Measurements from ENCODE around the gene MAGI1. TPM values are rescaled to one million over a fixed set of nuclear protein-coding genes. Genes with fewer than 3 reads are reported as not detected.
"Not testable (repeated sequence)": the region's sequence is repeated elsewhere in the genome, so short reads cannot be mapped to it uniquely, and the experiment has no call there.

Gene MAGI1
- total RNA-seq, 1 donor from 2014 or later, result 10.8 TPM

DNA sequence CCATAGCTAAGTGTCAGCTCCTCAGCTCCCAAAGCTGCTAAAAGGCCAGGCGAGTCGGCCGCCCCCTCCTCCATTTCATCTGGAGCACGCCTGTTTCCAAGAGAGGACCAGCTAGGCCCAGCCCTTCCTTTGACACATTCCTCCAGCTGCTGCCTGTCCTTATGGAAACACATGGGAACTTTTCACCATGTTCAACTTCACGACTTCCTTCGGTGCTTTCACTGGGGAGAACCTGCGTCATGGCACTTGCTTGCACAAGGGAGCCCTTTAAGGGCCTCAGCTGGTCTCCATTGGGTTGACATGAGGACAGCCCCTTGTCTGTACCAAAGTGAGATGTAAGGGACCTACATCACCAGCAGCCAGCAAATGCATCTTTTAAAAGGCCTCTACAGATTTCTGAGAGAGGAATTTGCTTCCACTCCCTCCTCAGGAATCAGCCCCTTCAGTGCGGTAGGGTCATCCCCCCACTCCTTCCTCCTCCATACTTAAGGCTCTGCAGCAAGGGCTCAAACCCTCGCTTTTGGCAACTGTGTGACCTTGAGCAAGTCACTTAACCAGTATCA is 2.1 kb downstream of the MAGI1 start:
- Mint-ChIP-seq H3K27ac (no peak overlapping the region), H3K27me3 (ENCODE audit: low read depth) (peaks cover 49% of the 10 kb centered on the region), H3K4me3 (ENCODE audit: low read depth) (peak overlapping the region; percentile 92), H3K36me3 (ENCODE audit: low read depth) (no peaks in the 10 kb centered on the region), H3K4me1 (ENCODE audit: low read depth) (peaks cover 20% of the 10 kb centered on the region), H3K9me3 (no peaks in the 10 kb centered on the region)
- DNase-seq (ENCODE audit: low spot score), result no peak
- intact Hi-C loops (cut with micrococcal nuclease), result loop anchor here (5.0 kb wide), 2 partner anchors 134 to 446 kb away; no protein-coding TSS in a partner anchor

- peak overlapping the region; percentile 3 for H3K4me3 Mint-ChIP-seq (ENCODE audit: low read depth)
- H3K36me3 Mint-ChIP-seq (ENCODE audit: low read depth), result no peaks in the 10 kb centered on the region
- H3K27ac Mint-ChIP-seq, result no peak overlapping the region
- peaks cover 43% of the 10 kb centered on the region for H3K27me3 Mint-ChIP-seq (ENCODE audit: low read depth)
- intact Hi-C loops (cut with micrococcal nuclease), result loop anchor here (5.0 kb wide), 2 partner anchors 134 to 446 kb away; no protein-coding TSS in a partner anchor
- no peak for DNase-seq (ENCODE audit: low spot score)
- peaks cover 20% of the 10 kb centered on the region for H3K4me1 Mint-ChIP-seq (ENCODE audit: low read depth)
- no peaks in the 10 kb centered on the region for H3K9me3 Mint-ChIP-seq
These were observed 2.8 kb downstream of the MAGI1 start for GRCh38 chr3:66035763-66036477.

DNA sequence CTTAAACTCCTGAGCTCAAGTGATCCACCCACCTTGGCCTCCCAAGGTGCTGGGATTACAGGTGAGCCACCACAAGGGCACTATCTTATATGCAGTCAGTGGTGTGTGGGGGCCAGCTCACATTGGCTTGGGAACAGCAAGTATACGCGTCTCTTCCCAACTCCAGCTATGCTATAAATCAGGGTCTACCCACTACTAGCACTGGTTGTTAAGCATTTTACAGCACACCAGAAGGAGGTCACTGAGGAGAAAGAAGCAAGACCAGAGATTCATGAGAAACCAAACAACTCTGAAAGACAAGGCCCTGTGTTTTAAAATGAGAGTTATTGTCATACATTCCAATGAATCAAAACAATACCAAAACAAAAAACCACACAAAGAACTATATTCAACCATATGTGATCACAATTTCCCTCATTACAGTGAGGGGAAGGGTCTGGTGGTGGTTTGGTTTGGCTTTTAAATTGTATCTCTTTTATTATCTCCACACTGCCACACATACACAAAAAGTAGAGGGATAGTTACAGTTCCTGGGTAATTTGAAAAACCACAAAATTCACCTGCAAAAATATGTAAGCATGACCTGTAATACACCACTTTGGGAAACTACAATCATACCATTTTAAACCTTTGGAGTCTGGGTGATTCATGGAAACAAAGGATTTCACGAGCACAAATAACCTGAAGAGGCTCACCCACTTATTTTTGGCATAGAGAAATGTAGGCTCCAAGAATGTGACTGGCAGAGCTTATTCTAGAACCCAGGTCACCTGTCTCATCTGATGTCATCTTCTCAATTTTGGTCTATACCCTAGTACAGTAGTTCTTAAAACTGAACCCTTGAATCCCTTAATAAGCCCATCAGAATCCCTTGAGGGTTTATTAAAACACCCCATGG is 5.2 kb downstream of the MAGI1 start:
- H3K36me3 Mint-ChIP-seq (ENCODE audit: low read depth), result no peaks in the 10 kb centered on the region
- peaks cover 15% of the 10 kb centered on the region for H3K4me1 Mint-ChIP-seq (ENCODE audit: low read depth)
- peaks cover 24% of the 10 kb centered on the region for H3K27me3 Mint-ChIP-seq (ENCODE audit: low read depth)
- H3K27ac Mint-ChIP-seq, result peak overlapping the region; percentile 80
- no peak for DNase-seq (ENCODE audit: low spot score)
- intact Hi-C loops (cut with micrococcal nuclease), result loop anchor here (1.0 to 5.0 kb wide), 4 partner anchors 40 to 434 kb away; partner anchors contain the start of gene SLC25A26
- no peaks in the 10 kb centered on the region for H3K9me3 Mint-ChIP-seq
- H3K4me3 Mint-ChIP-seq (ENCODE audit: low read depth), result no peak overlapping the region

GRCh38 chr3:66031102-66031698 is 7.5 kb downstream of the MAGI1 start:
- DNase-seq (ENCODE audit: low spot score), result no peak
- Mint-ChIP-seq H3K4me1 (ENCODE audit: low read depth) (peaks cover 9% of the 10 kb centered on the region), H3K27ac (no peak overlapping the region), H3K36me3 (ENCODE audit: low read depth) (no peaks in the 10 kb centered on the region), H3K27me3 (ENCODE audit: low read depth) (peaks cover 9% of the 10 kb centered on the region), H3K9me3 (no peaks in the 10 kb centered on the region), H3K4me3 (ENCODE audit: low read depth) (no peak overlapping the region)
- intact Hi-C loops (cut with micrococcal nuclease), result loop anchor here (5.0 kb wide), 2 partner anchors 191 to 436 kb away; partner anchors contain the start of gene SLC25A26

- peaks cover 1% of the 10 kb centered on the region for H3K27me3 Mint-ChIP-seq (ENCODE audit: low read depth)
- H3K4me3 Mint-ChIP-seq (ENCODE audit: low read depth), result no peak overlapping the region
- no peaks in the 10 kb centered on the region for H3K36me3 Mint-ChIP-seq (ENCODE audit: low read depth)
- intact Hi-C loops (cut with micrococcal nuclease), result no loop called here
- no peak overlapping the region for H3K27ac Mint-ChIP-seq
- H3K4me1 Mint-ChIP-seq (ENCODE audit: low read depth), result peaks cover 9% of the 10 kb centered on the region
- no peak for DNase-seq (ENCODE audit: low spot score)
- no peaks in the 10 kb centered on the region for H3K9me3 Mint-ChIP-seq
These were observed 9.3 kb downstream of the MAGI1 start for GRCh38 chr3:66029443-66029842.

GRCh38 chr3:66029014-66029413 is 9.7 kb downstream of the MAGI1 start:
- intact Hi-C loops (cut with micrococcal nuclease), result no loop called here
- peaks cover 1% of the 10 kb centered on the region for H3K27me3 Mint-ChIP-seq (ENCODE audit: low read depth)
- H3K4me3 Mint-ChIP-seq (ENCODE audit: low read depth), result no peak overlapping the region
- no peak overlapping the region for H3K27ac Mint-ChIP-seq
- peaks cover 9% of the 10 kb centered on the region for H3K4me1 Mint-ChIP-seq (ENCODE audit: low read depth)
- no peaks in the 10 kb centered on the region for H3K9me3 Mint-ChIP-seq
- H3K36me3 Mint-ChIP-seq (ENCODE audit: low read depth), result no peaks in the 10 kb centered on the region
- no peak for DNase-seq (ENCODE audit: low spot score)

GRCh38 chr3:66028457-66028856 is 10.3 kb downstream of the MAGI1 start:
- Mint-ChIP-seq H3K4me3 (ENCODE audit: low read depth) (no peak overlapping the region), H3K27me3 (ENCODE audit: low read depth) (peaks cover 6% of the 10 kb centered on the region), H3K4me1 (ENCODE audit: low read depth) (peaks cover 5% of the 10 kb centered on the region), H3K36me3 (ENCODE audit: low read depth) (no peaks in the 10 kb centered on the region), H3K9me3 (no peaks in the 10 kb centered on the region), H3K27ac (no peak overlapping the region)
- DNase-seq (ENCODE audit: low spot score), result no peak
- intact Hi-C loops (cut with micrococcal nuclease), result no loop called here

GRCh38 chr3:66027099-66027498 is 11.6 kb downstream of the MAGI1 start:
- H3K9me3 Mint-ChIP-seq; H3K4me1 Mint-ChIP-seq (ENCODE audit: low read depth); DNase-seq (ENCODE audit: low spot score); intact Hi-C loops (cut with micrococcal nuclease); H3K4me3 Mint-ChIP-seq (ENCODE audit: low read depth); H3K27ac Mint-ChIP-seq; H3K27me3 Mint-ChIP-seq (ENCODE audit: low read depth); H3K36me3 Mint-ChIP-seq (ENCODE audit: low read depth): not testable (repeated sequence)

DNA sequence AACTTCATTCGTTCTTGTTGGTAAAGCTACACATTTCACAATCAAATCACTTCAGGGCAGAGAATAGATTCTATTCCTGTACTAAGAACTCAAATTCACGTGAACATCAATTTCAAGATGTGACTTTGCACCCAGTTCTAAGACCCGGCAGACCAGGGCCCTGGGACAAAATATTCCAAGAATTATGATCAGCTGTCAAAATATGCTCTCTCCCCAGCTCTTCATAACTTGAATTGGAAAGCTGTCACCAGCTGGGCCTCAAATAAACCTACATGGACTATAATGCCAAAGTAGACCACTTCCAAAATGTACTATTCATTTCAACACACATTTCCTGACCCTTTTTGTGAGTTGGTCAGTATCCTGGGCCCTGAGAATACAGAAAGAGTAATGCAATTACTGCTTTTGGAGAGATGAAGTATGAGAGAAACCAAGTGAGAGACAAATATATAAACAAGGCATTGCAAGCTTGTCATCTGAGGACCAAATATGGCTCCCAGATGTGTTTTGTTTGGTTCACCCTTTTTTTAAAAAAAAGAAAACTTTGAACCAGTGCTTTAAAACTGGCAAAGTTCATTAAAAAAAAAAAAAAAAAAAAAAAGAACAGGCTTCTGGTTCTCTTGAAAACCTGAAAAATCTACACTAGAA is 14.9 kb downstream of the MAGI1 start:
- Mint-ChIP-seq H3K27me3 (ENCODE audit: low read depth) (peaks cover 11% of the 10 kb centered on the region), H3K4me3 (ENCODE audit: low read depth) (no peak overlapping the region), H3K27ac (no peak overlapping the region), H3K4me1 (ENCODE audit: low read depth) (no peaks in the 10 kb centered on the region), H3K9me3 (no peaks in the 10 kb centered on the region), H3K36me3 (ENCODE audit: low read depth) (no peaks in the 10 kb centered on the region)
- intact Hi-C loops (cut with micrococcal nuclease), result no loop called here
- DNase-seq (ENCODE audit: low spot score), result no peak

- intact Hi-C loops (cut with micrococcal nuclease), result no loop called here
- no peak for DNase-seq (ENCODE audit: low spot score)
These were observed 15.5 kb downstream of the MAGI1 start for GRCh38 chr3:66023229-66023628.

DNA sequence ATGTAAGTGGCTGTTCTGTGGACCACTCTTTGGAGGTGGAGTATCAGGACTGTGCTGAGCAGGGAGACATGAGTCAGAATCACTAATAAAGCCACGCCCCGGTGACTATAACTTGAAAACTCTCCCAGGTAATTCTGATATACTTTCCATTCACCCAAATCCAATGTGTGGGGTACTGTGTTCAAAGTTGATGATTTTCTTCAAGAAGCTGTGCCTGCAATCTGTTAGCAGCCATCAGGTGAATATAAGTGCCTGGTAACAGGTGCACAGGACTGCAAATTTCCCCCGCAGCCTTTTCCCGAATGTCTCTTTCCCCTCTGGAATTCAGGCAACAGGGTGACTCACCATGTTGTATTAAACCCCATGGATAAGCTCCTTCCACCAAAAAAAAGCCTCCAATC is 17.0 kb downstream of the MAGI1 start:
- Mint-ChIP-seq H3K27me3 (ENCODE audit: low read depth) (peaks cover 11% of the 10 kb centered on the region), H3K36me3 (ENCODE audit: low read depth) (no peaks in the 10 kb centered on the region), H3K4me1 (ENCODE audit: low read depth) (no peaks in the 10 kb centered on the region), H3K27ac (no peak overlapping the region), H3K4me3 (ENCODE audit: low read depth) (no peak overlapping the region), H3K9me3 (no peaks in the 10 kb centered on the region)
- no peak for DNase-seq (ENCODE audit: low spot score)
- intact Hi-C loops (cut with micrococcal nuclease), result no loop called here

More at GRCh38 chr3:66023229-66023628, 15.5 kb downstream of the MAGI1 start:
- no peaks in the 10 kb centered on the region for H3K4me1 Mint-ChIP-seq (ENCODE audit: low read depth)
- H3K36me3 Mint-ChIP-seq (ENCODE audit: low read depth), result no peaks in the 10 kb centered on the region
- no peaks in the 10 kb centered on the region for H3K9me3 Mint-ChIP-seq
- H3K27me3 Mint-ChIP-seq (ENCODE audit: low read depth), result peaks cover 11% of the 10 kb centered on the region
- H3K27ac Mint-ChIP-seq, result no peak overlapping the region
- no peak overlapping the region for H3K4me3 Mint-ChIP-seq (ENCODE audit: low read depth)

GRCh38 chr3:66019896-66020295 is 18.8 kb downstream of the MAGI1 start:
- intact Hi-C loops (cut with micrococcal nuclease), result no loop called here
- no peak overlapping the region for H3K27ac Mint-ChIP-seq
- peaks cover 11% of the 10 kb centered on the region for H3K27me3 Mint-ChIP-seq (ENCODE audit: low read depth)
- no peak for DNase-seq (ENCODE audit: low spot score)
- no peaks in the 10 kb centered on the region for H3K9me3 Mint-ChIP-seq
- H3K36me3 Mint-ChIP-seq (ENCODE audit: low read depth), result no peaks in the 10 kb centered on the region
- no peak overlapping the region for H3K4me3 Mint-ChIP-seq (ENCODE audit: low read depth)
- H3K4me1 Mint-ChIP-seq (ENCODE audit: low read depth), result no peaks in the 10 kb centered on the region
